IPS-NIHi11 (cell line): ENCODE data around the gene ARHGEF11.
A peak's percentile ranks its signal among the peaks of the same experiment; 100 is the strongest.

Experiments used
- DNase-seq: peaks from one replicate; pipeline ENCODE4 v3.0.0; 2012; ENCODE audit warnings: mixed read lengths, low spot score

Gene ARHGEF11

GRCh38 chr1:156894711-156895454 is 150.7 kb downstream of the ARHGEF11 start:
- no peak for DNase-seq

- no peak for DNase-seq
Measured at GRCh38 chr1:156894001-156894400, 151.5 kb downstream of the ARHGEF11 start.

GRCh38 chr1:156893048-156893953 is 152.2 kb downstream of the ARHGEF11 start, which contains the start of gene PEAR1:
TSS of gene PEAR1 (plus strand) at chr1:156893718. CDS start at chr1:156903927, 10,209 bp downstream.
- peak; percentile 72 for DNase-seq

GRCh38 chr1:156892190-156893047 is 153.1 kb downstream of the ARHGEF11 start:
- DNase-seq = peak; percentile 91

GRCh38 chr1:156889802-156890580 is 155.6 kb downstream of the ARHGEF11 start:
- DNase-seq = peak; percentile 85

- no peak for DNase-seq
Measured at GRCh38 chr1:156887734-156888133, 157.8 kb downstream of the ARHGEF11 start.

GRCh38 chr1:156887317-156887716 is 158.2 kb downstream of the ARHGEF11 start:
- DNase-seq = no peak

- no peak for DNase-seq
Measured at GRCh38 chr1:156886583-156887281, 158.8 kb downstream of the ARHGEF11 start.

- no peak for DNase-seq
Measured at GRCh38 chr1:156885880-156886355, 159.6 kb downstream of the ARHGEF11 start.

GRCh38 chr1:156885314-156885713 is 160.2 kb downstream of the ARHGEF11 start:
- DNase-seq = no peak
